SK-N-MC (cell line): ENCODE results near the gene RCOR2.
"Not testable (repeated sequence)": the region's sequence is repeated elsewhere in the genome, so short reads cannot be mapped to it uniquely, and the experiment has no call there.

Experiments used
- DNase-seq: peaks from one replicate; pipeline ENCODE4 v3.0.0-alpha.2; 2011; ENCODE audit warnings: low read depth, low spot score
- H3K27ac ChIP-seq: fragments of 200-600 bp; sonication (generic); 2 replicates; pipeline ENCODE4 v1.5.1; 2016; ENCODE audit warnings: mixed run types
- H3K36me3 ChIP-seq: fragments of 200-600 bp; sonication (generic); 2 replicates; pipeline ENCODE4 v1.6.1; 2017; ENCODE audit warnings: antibody characterized with exemption, low read length, mixed read lengths; ENCODE audit not compliant: insufficient read depth
- H3K4me3 ChIP-seq: fragments of 200-600 bp; sonication (generic); 2 replicates; pipeline ENCODE4 v1.5.1; 2016
- H3K9ac ChIP-seq: fragments of 200-600 bp; sonication (generic); 2 replicates; pipeline ENCODE4 v1.8.0; 2017; ENCODE audit warnings: mixed run types, mixed read lengths; ENCODE audit not compliant: insufficient read length
- H3K9me3 ChIP-seq: fragments of 200-600 bp; sonication (generic); 2 replicates; pipeline ENCODE4 v1.6.1; 2017; ENCODE audit warnings: low read depth, mild to moderate bottlenecking, antibody characterized with exemption, low read length, moderate library complexity, mixed read lengths
- EZH2 ChIP-seq: fragments of 200-600 bp; sonication (generic); IDR thresholded peaks from one replicate; pipeline ENCODE4 v1.6.1; 2017; ENCODE audit warnings: antibody characterized with exemption
- FOXP2 ChIP-seq: optimal IDR thresholded peaks from 2 replicates; pipeline ENCODE3; 2011; ENCODE audit warnings: mild to moderate bottlenecking, moderate library complexity; ENCODE audit not compliant: insufficient read depth; ENCODE audit errors: extremely low read length, control extremely low read depth
- POLR2AphosphoS5 ChIP-seq: IDR thresholded peaks from 2 replicates; pipeline ENCODE4 v1.6.1; 2012; ENCODE audit warnings: mild to moderate bottlenecking, low read depth, low read length, borderline replicate concordance

The RCOR2 gene

GRCh38 chr11:63867511-63867910 is 49.5 kb downstream of the RCOR2 start:
- Histone ChIP-seq H3K36me3 (0 out of 2 replicates have a peak, but pooled peaks cover 5% of the 10 kb centered on the region), H3K27ac (peak overlapping the region; percentile 19; the same call in 1 of the 2 replicates), H3K4me3 (no peak overlapping the region), H3K9ac (no peak overlapping the region), H3K9me3 (no peaks in the 10 kb centered on the region)
- TF ChIP-seq POLR2AphosphoS5, result no peak
- no peak for TF ChIP-seq FOXP2
- no peak for TF ChIP-seq EZH2
- no peak for DNase-seq

DNA sequence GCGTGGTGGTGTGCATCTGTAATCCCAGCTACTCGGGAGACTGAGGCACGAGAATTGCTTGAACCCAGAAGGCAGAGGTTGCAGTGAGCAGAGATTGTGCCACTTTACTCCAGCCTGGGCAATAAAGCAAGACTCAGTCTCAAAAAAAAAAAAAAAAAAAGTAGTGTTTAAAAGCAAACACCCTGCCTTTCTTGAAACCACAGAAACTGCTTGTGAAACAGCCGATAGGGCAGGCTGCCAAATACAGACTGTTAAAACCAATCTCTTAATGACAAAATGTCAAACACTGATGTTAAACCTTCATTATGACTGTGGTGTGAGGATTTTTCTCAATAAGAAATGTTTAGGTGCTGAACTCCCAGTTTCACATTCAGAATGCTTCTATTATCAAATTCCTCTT is 50.8 kb downstream of the RCOR2 start:
- TF ChIP-seq EZH2 (no peak), FOXP2 (no peak), POLR2AphosphoS5 (no peak)
- Histone ChIP-seq H3K27ac (peak overlapping the region; percentile 67), H3K9ac (no peak overlapping the region), H3K4me3 (0 out of 2 replicates have a peak overlapping the region, but pooled peaks have one; percentile 6), H3K36me3 (0 out of 2 replicates have a peak, but pooled peaks cover 5% of the 10 kb centered on the region), H3K9me3 (no peaks in the 10 kb centered on the region)
- peak; percentile 44 for DNase-seq

- H3K9ac ChIP-seq, H3K27ac ChIP-seq, DNase-seq, H3K4me3 ChIP-seq, H3K9me3 ChIP-seq, H3K36me3 ChIP-seq: not testable (repeated sequence)
Measured at GRCh38 chr11:63863620-63864019, 53.3 kb downstream of the RCOR2 start.

DNA sequence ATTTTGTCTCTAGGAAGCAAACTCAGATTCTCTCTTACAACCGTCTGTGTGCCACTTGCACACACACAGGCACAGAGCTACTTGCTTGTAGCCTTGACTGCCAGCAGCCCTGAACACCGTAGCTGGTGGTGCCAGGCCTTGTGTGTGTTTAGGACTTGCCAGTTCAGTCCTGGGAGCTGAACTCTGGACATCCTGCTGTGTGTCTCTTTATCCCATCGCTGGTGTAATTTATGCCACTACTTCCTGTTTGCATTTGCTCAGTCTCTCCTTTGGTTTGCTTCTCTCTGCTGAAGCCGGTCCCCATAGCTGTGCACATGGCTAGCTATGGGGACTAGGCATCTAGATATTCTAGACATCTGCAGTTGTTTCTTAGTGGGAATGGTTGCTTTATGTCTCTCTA is 54.0 kb downstream of the RCOR2 start:
- peak overlapping the region; percentile 25 for H3K9ac ChIP-seq
- 0 out of 2 replicates have a peak, but pooled peaks cover 5% of the 10 kb centered on the region for H3K36me3 ChIP-seq
- peak overlapping the region; percentile 85 for H3K27ac ChIP-seq

More for the DNA sequence above, 54.0 kb downstream of the RCOR2 start:
- peak overlapping the region; percentile 51; the same call in 1 of the 2 replicates for H3K4me3 ChIP-seq
- no peak for DNase-seq
- no peaks in the 10 kb centered on the region for H3K9me3 ChIP-seq
- TF ChIP-seq EZH2, result no peak
- no peak for TF ChIP-seq FOXP2
- no peak for TF ChIP-seq POLR2AphosphoS5
